Lower leg skin (tissue), 4 donors: ENCODE results near the gene COPS8. TPM values are rescaled to one million over a fixed set of nuclear protein-coding genes. Genes with fewer than 3 reads are reported as not detected.

Source experiments
- DNase-seq, 2 donors: peaks; one replicate each; pipeline ENCODE4 v3.0.0-alpha.2; 2019; ENCODE audit warnings: low spot score in 2 of 2
- H3K4me3 ChIP-seq: fragments of 200-600 bp; sonication (generic); 2 replicates; pipeline ENCODE4 v1.5.1; 2017; ENCODE audit warnings: mild to moderate bottlenecking, low read depth; ENCODE audit not compliant: poor library complexity, severe bottlenecking
- POLR2A ChIP-seq, 2 donors: fragments of 450-650 bp; IDR thresholded peaks; one replicate each; pipeline ENCODE4 v1.6.1; 2016 to 2017; ENCODE audit warnings: antibody characterized with exemption in 2 of 2, mild to moderate bottlenecking in 1 of 2, moderate library complexity in 1 of 2
- WGBS, 2 donors: methylation state at CpG; one replicate each; pipeline ENCODE4 v1.1.5; 2018; 5-methylcytosine and 5-hydroxymethylcytosine counted together
- intact Hi-C: fragments of 100-400 bp; cut with DNase I; formaldehyde crosslinking; loops from one replicate; pipeline ENCODE4 v1.15.0; 2023; ENCODE audit warnings: low total_unique reads
- total RNA-seq, 4 donors: library from RNA; depleted of rRNA; stranded (reverse); fragments of >200 nt; gene quantifications; one replicate each; pipeline ENCODE4 v1.1.0, GENCODE V29; 2016
- TF ChIP-seq, protein P1 (sequence below), 3 donors: fragments of 450-650 bp; IDR thresholded peaks; one replicate each; pipeline ENCODE4 v1.5.1; 2016; ENCODE audit warnings: antibody characterized with exemption in 3 of 3, mild to moderate bottlenecking in 3 of 3, moderate library complexity in 2 of 3

COPS8 gene
- total RNA-seq, 4 donors from 2014 or later, result 38.8 to 74.0 (median 69.3) TPM

- no peak for DNase-seq
- no peak for TF ChIP-seq POLR2A (IDR thresholded peaks at IDR 0.05)
- TF ChIP-seq, protein P1, sequence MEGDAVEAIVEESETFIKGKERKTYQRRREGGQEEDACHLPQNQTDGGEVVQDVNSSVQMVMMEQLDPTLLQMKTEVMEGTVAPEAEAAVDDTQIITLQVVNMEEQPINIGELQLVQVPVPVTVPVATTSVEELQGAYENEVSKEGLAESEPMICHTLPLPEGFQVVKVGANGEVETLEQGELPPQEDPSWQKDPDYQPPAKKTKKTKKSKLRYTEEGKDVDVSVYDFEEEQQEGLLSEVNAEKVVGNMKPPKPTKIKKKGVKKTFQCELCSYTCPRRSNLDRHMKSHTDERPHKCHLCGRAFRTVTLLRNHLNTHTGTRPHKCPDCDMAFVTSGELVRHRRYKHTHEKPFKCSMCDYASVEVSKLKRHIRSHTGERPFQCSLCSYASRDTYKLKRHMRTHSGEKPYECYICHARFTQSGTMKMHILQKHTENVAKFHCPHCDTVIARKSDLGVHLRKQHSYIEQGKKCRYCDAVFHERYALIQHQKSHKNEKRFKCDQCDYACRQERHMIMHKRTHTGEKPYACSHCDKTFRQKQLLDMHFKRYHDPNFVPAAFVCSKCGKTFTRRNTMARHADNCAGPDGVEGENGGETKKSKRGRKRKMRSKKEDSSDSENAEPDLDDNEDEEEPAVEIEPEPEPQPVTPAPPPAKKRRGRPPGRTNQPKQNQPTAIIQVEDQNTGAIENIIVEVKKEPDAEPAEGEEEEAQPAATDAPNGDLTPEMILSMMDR (IDR thresholded peaks at IDR 0.05), result no peak
- H3K4me3 ChIP-seq, result no peak overlapping the region
- intact Hi-C loops, result loop anchor here (5.0 kb wide), 1 partner anchor 704 kb away; no protein-coding TSS in a partner anchor
- WGBS, 2 donors, result 78 to 82% methylated on average over 11 of the region's 11 CpGs
Observed at GRCh38 chr2:237056287-237056875, 29.3 kb upstream of the COPS8 start.

GRCh38 chr2:237057107-237057506 lies 28.6 kb upstream of the COPS8 start:
- intact Hi-C loops, result loop anchor here (5.0 kb wide), 1 partner anchor 705 kb away; no protein-coding TSS in a partner anchor
- 91 to 93% methylated on average over 5 of the region's 5 CpGs for WGBS, 2 donors
- no peak for DNase-seq
- H3K4me3 ChIP-seq, result no peak overlapping the region
- no peak for TF ChIP-seq POLR2A (IDR thresholded peaks at IDR 0.05)
- TF ChIP-seq, protein P1 (IDR thresholded peaks at IDR 0.05), result no peak

- no peak for DNase-seq
- 91 to 94% methylated on average over 5 of the region's 5 CpGs for WGBS, 2 donors
- intact Hi-C loops, result loop anchor here (5.0 kb wide), 1 partner anchor 706 kb away; no protein-coding TSS in a partner anchor
Observed at GRCh38 chr2:237057893-237058300, 27.8 kb upstream of the COPS8 start.

DNA sequence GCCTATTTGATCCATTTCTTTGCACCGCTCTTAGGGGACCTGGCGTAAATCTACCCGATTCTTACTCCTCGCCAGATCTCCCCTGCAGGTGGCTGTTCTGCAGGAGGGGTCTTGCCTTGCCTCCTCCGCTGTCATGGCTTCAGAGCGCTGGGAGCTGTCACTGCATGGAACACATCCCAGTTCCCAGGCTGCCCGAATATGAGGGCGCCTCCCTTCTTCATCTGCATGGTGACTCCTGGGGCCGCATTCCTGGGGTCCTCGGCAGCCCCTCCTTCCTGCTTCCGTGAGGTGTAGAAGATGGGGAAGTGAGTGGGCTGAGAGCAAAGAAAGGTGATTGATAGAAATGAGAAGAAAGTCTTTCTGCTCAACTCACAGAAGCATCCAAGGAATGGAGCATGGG lies 27.3 kb upstream of the COPS8 start:
- H3K4me3 ChIP-seq, result no peak overlapping the region
- no peak for DNase-seq
- TF ChIP-seq, protein P1 (IDR thresholded peaks at IDR 0.05), result no peak
- TF ChIP-seq POLR2A (IDR thresholded peaks at IDR 0.05), result no peak
- intact Hi-C loops, result loop anchor here (5.0 kb wide), 1 partner anchor 706 kb away; no protein-coding TSS in a partner anchor
- 89 to 94% methylated on average over 11 of the region's 11 CpGs for WGBS, 2 donors

More at GRCh38 chr2:237057893-237058300, 27.8 kb upstream of the COPS8 start:
- TF ChIP-seq, protein P1 (IDR thresholded peaks at IDR 0.05), result no peak
- TF ChIP-seq POLR2A (IDR thresholded peaks at IDR 0.05), result no peak
- no peak overlapping the region for H3K4me3 ChIP-seq

DNA sequence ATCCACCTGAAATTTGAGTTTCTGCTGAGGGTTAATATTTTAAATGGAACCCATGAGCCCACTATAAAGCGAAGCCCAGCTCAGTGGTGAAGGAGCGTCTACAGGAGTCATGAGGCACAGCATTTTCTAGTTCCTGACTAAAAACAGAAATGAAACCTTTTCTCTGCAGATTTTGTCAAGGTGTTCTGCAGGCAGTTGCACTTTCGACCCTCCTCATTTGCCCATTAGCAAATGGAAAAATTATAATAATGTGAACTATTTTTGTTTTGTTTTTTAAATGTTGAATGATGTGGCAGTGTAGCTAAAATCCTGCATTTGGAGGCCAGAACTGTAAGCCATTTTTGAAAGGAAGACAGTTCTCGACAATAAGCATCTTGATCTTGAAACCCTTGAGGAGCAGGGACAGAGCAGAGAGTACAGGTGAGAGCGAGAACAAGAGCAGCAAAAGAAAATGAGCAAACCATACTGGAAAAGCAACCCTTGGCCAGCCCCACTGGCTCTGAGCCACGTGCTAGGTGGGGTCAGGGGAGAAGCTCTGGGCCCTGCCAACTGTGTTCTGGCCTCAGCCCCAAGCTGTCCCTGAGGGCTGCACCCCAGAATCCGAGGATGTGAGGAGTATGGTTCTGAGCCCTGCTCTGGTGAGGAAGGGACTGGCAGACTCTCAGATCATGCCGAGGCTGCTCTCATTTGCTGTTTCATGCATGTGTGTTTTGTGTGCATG lies 26.4 kb upstream of the COPS8 start:
- WGBS, 2 donors, result 67 to 78% methylated on average over 8 of the region's 8 CpGs
- H3K4me3 ChIP-seq, result no peak overlapping the region
- intact Hi-C loops, result loop anchor here (5.0 kb wide), 1 partner anchor 707 kb away; no protein-coding TSS in a partner anchor
- DNase-seq, result no peak
- TF ChIP-seq, protein P1 (IDR thresholded peaks at IDR 0.05), result no peak
